HepG2 (cell line): ENCODE results near the gene OGFOD3. TPM values are rescaled to one million over a fixed set of nuclear protein-coding genes. Genes with fewer than 3 reads are reported as not detected.

Experiments
- AFF4 ChIP-seq: sonication (generic); formaldehyde crosslinking; IDR thresholded peaks from 2 replicates; pipeline ENCODE4 v1.4.0; 2020; ENCODE audit warnings: missing genetic modification reagents
- EP300 ChIP-seq, 3 experiments: sonication (generic) in 1 of 3; formaldehyde crosslinking in 1 of 3; IDR thresholded peaks; 2 replicates each; pipeline versions ENCODE4 v1.5.1 to v1.6.1; 2011 to 2020; ENCODE audit warnings: low read depth in 2 of 3, low read length in 2 of 3, borderline replicate concordance in 1 of 3, improper control_type of control experiment in 1 of 3, mild to moderate bottlenecking in 1 of 3, missing genetic modification reagents in 1 of 3, moderate library complexity in 1 of 3
- FOXK2 ChIP-seq: fragments of 450-650 bp; IDR thresholded peaks from 2 replicates; pipeline ENCODE4 v1.6.1; 2016
- GLI4 ChIP-seq: sonication (generic); formaldehyde crosslinking; IDR thresholded peaks from 2 replicates; pipeline ENCODE4 v1.5.1; 2020; ENCODE audit warnings: missing genetic modification reagents, mild to moderate bottlenecking, moderate library complexity, borderline replicate concordance
- HNRNPK ChIP-seq: fragments of 200-400 bp; formaldehyde crosslinking; IDR thresholded peaks from 2 replicates; pipeline ENCODE4 v1.6.1; 2018; ENCODE audit warnings: low read length, low read depth, moderate library complexity, mild to moderate bottlenecking; ENCODE audit not compliant: poor library complexity, severe bottlenecking
- IKZF4 ChIP-seq: sonication (generic); formaldehyde crosslinking; IDR thresholded peaks from 2 replicates; pipeline ENCODE4 v1.5.1; 2020; ENCODE audit warnings: borderline replicate concordance, mild to moderate bottlenecking, low read depth, missing genetic modification reagents; ENCODE audit errors: not compliant biosample characterization
- KLF11 ChIP-seq: IDR thresholded peaks from 2 replicates; pipeline ENCODE4 v1.6.1; 2016; ENCODE audit warnings: missing compliant biosample characterization
- KLF9 ChIP-seq: IDR thresholded peaks from 2 replicates; pipeline ENCODE4 v1.6.1; 2016; ENCODE audit warnings: low read depth
- MBNL3 ChIP-seq: fragments of 250-450 bp; sonication (Bioruptor Pico); conservative IDR thresholded peaks from 2 replicates; pipeline ENCODE4 v1.8.0; 2022; ENCODE audit warnings: mild to moderate bottlenecking, inconsistent platforms
- NAIF1 ChIP-seq: sonication (generic); formaldehyde crosslinking; IDR thresholded peaks from 2 replicates; pipeline ENCODE4 v1.5.0; 2020; ENCODE audit warnings: mild to moderate bottlenecking, missing genetic modification reagents, borderline replicate concordance
- PRMT3 ChIP-seq: sonication (generic); formaldehyde crosslinking; IDR thresholded peaks from 2 replicates; pipeline ENCODE4 v1.8.1; 2022; ENCODE audit warnings: low read depth, mild to moderate bottlenecking, moderate library complexity, missing genetic modification reagents, borderline replicate concordance
- SKI ChIP-seq: fragments of 450-650 bp; IDR thresholded peaks from one replicate; pipeline ENCODE4 v1.6.1; 2018; ENCODE audit warnings: mild to moderate bottlenecking; ENCODE audit not compliant: partially characterized antibody
- SMARCC2 ChIP-seq: fragments of 450-650 bp; IDR thresholded peaks from 2 replicates; pipeline ENCODE4 v1.6.1; 2017; ENCODE audit warnings: antibody characterized with exemption, mild to moderate bottlenecking
- U2AF2 ChIP-seq: fragments of 200-400 bp; formaldehyde crosslinking; IDR thresholded peaks from 2 replicates; pipeline ENCODE4 v1.6.1; 2017; ENCODE audit warnings: low read depth, mild to moderate bottlenecking, low read length
- ZC3H13 ChIP-seq: sonication (generic); formaldehyde crosslinking; IDR thresholded peaks from 2 replicates; pipeline ENCODE4 v1.8.1; 2023; ENCODE audit warnings: mild to moderate bottlenecking, missing genetic modification reagents, moderate library complexity
- ZFP36L2 ChIP-seq: sonication (generic); formaldehyde crosslinking; IDR thresholded peaks from 2 replicates; pipeline ENCODE4 v1.4.0; 2020; ENCODE audit warnings: missing genetic modification reagents
- ZNF674 ChIP-seq: sonication (generic); formaldehyde crosslinking; IDR thresholded peaks from 2 replicates; pipeline ENCODE4 v1.5.0; 2020; ENCODE audit warnings: low read depth, mild to moderate bottlenecking, missing genetic modification reagents
- ZNF766 ChIP-seq: sonication (generic); formaldehyde crosslinking; IDR thresholded peaks from 2 replicates; pipeline ENCODE4 v1.5.0; 2020; ENCODE audit warnings: missing genetic modification reagents, borderline replicate concordance
- polyA plus RNA-seq, 8 experiments: library from polyadenylated mRNA; depleted of rRNA in 3 of 8; stranded (reverse) in 7 of 8; unstranded in 1 of 8; fragments of >200 nt; fragmentation: Illumina TruSeq in 4 of 8; extraction: Trizol in 4 of 8; gene quantifications; 2 replicates each; pipeline versions ENCODE4 v1.2.1 to v1.2.3, GENCODE V29; 2011 to 2016; ENCODE audit warnings: low read depth in 4 of 8, missing spikeins in 1 of 8, mixed read lengths in 1 of 8; ENCODE audit not compliant: insufficient read depth in 1 of 8
- total RNA-seq, 5 experiments: library from RNA; depleted of rRNA; stranded (reverse); fragments of >200 nt; fragmentation: Illumina TruSeq; extraction: Trizol; gene quantifications; 2 replicates each; pipeline ENCODE4 v1.2.3, GENCODE V29; 2016; ENCODE audit warnings: low read depth in 1 of 5
- TF ChIP-seq, protein P1 (sequence below): sonication (generic); formaldehyde crosslinking; IDR thresholded peaks from 2 replicates; pipeline ENCODE4 v1.8.0; 2022; ENCODE audit warnings: missing genetic modification reagents, mild to moderate bottlenecking, inconsistent platforms, borderline replicate concordance
- TF ChIP-seq, protein P2 (sequence below): IDR thresholded peaks from 2 replicates; pipeline ENCODE4 v1.6.1; 2012; ENCODE audit warnings: low read depth, low read length, improper control_type of control experiment

OGFOD3 gene
- total and polyA plus RNA-seq, 2 of the 13 experiments (the other 11 are each of a cell fraction or from before 2014, with no cell fraction given), result 40.0 to 42.1 TPM

- no peak for TF ChIP-seq IKZF4
- peak; percentile 78 for TF ChIP-seq KLF11
- TF ChIP-seq NAIF1 (CRISPR knock-in tag), result peak; percentile 67; the same call in 1 of the 2 replicates
- TF ChIP-seq ZNF674 (CRISPR knock-in tag), result no peak
- TF ChIP-seq PRMT3 (CRISPR knock-in tag), result no peak
- no peak for TF ChIP-seq AFF4
- no peak for TF ChIP-seq GLI4
- TF ChIP-seq, protein P1, sequence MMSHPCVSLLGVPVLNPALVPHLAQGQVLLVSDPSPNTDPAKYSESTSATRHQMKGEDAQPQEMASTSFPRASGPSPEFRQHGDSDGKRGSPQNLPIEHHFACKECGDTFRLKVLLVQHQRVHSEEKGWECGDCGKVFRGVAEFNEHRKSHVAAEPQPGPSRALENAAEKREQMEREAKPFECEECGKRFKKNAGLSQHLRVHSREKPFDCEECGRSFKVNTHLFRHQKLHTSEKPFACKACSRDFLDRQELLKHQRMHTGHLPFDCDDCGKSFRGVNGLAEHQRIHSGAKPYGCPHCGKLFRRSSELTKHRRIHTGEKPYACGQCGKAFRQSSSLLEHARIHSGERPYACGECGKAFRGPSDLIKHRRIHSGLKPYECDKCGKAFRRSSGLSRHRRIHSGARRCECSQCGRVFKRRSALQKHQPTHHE (CRISPR knock-in tag), result peak; percentile 93; the same call in 1 of the 2 replicates
- peak; percentile 78; the same call in 1 of the 2 replicates for TF ChIP-seq ZNF766 (CRISPR knock-in tag)
- no peak for TF ChIP-seq HNRNPK
- no peak for TF ChIP-seq U2AF2
- TF ChIP-seq ZFP36L2 (CRISPR knock-in tag), result peak; percentile 38; the same call in 1 of the 2 replicates
- TF ChIP-seq SKI, result peak; percentile 75
- TF ChIP-seq KLF9, result peak; percentile 74; the same call in 1 of the 2 replicates
- peak; percentile 98 for TF ChIP-seq FOXK2
- no peak for TF ChIP-seq MBNL3
- peak; percentile 90 to 98 for TF ChIP-seq EP300 (IDR thresholded peaks at IDR 0.05; ENCODE audit: low read depth in 2 of 2, low read length in 2 of 2)
- TF ChIP-seq EP300 (CRISPR knock-in tag; IDR thresholded peaks at IDR 0.05; ENCODE audit: borderline replicate concordance), result peak; percentile 96
- TF ChIP-seq ZC3H13 (CRISPR knock-in tag), result peak; percentile 73; the same call in 1 of the 2 replicates
- TF ChIP-seq, protein P2, sequence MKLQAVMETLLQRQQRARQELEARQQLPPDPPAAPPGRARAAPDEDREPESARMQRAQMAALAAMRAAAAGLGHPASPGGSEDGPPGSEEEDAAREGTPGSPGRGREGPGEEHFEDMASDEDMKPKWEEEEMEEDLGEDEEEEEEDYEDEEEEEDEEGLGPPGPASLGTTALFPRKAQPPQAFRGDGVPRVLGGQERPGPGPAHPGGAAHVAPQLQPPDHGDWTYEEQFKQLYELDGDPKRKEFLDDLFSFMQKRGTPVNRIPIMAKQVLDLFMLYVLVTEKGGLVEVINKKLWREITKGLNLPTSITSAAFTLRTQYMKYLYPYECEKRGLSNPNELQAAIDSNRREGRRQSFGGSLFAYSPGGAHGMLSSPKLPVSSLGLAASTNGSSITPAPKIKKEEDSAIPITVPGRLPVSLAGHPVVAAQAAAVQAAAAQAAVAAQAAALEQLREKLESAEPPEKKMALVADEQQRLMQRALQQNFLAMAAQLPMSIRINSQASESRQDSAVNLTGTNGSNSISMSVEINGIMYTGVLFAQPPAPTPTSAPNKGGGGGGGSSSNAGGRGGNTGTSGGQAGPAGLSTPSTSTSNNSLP, result peak; percentile 58; the same call in 1 of the 2 replicates
- no peak for TF ChIP-seq SMARCC2
Measured at GRCh38 chr17:82346342-82347300, 71.8 kb downstream of the OGFOD3 start (continued).
